Testis (tissue), 2 donors: ENCODE measurements around the gene SH3PXD2B.

Experiments used
- POLR2A ChIP-seq: fragments of 450-650 bp; IDR thresholded peaks from one replicate; pipeline ENCODE4 v1.6.1; 2017; ENCODE audit warnings: antibody characterized with exemption, mild to moderate bottlenecking, moderate library complexity
- TF ChIP-seq, protein P1 (sequence below), 3 experiments: fragments of 450-650 bp in 2 of 3; fragments of 200-600 bp in 1 of 3; sonication (generic) in 1 of 3; IDR thresholded peaks; one replicate each; pipeline ENCODE4 v1.5.1; 2016 to 2019; ENCODE audit warnings: antibody characterized with exemption in 3 of 3, mild to moderate bottlenecking in 2 of 3, moderate library complexity in 1 of 3

DNA sequence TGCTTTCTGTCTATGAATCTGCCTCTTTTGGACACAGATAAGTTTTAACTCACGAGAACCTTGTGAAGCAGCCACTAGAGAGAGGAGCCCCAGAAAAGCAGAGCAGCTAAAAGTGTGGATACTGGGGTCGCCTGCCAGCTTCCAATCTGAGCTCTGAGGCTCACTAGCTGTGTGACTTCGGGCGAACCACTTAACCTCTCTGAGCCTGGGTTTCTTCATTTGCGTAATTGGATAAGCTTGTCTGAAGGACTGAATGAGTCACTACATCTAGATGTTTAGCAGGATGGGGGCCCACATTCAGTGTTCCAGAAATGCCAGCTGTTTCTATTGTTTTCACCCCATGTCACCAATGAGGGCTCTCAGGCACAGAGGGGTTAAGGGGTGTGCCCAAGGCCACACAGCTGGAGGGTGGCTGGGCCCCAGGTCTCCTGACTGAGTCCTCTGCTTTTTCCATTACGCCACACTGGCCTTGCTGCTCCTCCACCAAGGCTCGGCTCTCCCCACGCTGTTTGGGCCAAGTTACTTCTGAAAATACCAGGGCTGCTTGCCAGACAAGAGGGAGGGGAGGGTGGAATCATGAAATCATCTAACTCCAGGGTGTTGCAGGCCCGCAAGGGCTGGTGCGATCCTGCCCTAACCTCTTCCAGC lies 36.2 kb downstream of the SH3PXD2B start:
- TF ChIP-seq, protein P1, sequence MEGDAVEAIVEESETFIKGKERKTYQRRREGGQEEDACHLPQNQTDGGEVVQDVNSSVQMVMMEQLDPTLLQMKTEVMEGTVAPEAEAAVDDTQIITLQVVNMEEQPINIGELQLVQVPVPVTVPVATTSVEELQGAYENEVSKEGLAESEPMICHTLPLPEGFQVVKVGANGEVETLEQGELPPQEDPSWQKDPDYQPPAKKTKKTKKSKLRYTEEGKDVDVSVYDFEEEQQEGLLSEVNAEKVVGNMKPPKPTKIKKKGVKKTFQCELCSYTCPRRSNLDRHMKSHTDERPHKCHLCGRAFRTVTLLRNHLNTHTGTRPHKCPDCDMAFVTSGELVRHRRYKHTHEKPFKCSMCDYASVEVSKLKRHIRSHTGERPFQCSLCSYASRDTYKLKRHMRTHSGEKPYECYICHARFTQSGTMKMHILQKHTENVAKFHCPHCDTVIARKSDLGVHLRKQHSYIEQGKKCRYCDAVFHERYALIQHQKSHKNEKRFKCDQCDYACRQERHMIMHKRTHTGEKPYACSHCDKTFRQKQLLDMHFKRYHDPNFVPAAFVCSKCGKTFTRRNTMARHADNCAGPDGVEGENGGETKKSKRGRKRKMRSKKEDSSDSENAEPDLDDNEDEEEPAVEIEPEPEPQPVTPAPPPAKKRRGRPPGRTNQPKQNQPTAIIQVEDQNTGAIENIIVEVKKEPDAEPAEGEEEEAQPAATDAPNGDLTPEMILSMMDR (IDR thresholded peaks at IDR 0.05) = no peak
- no peak for TF ChIP-seq POLR2A
